Measurements from ENCODE around the gene CRB3. TPM values are rescaled to one million over a fixed set of nuclear protein-coding genes. Genes with fewer than 3 reads are reported as not detected.

Gene CRB3
- total RNA-seq, 1 donor from 2014 or later, result 71.2 TPM

DNA sequence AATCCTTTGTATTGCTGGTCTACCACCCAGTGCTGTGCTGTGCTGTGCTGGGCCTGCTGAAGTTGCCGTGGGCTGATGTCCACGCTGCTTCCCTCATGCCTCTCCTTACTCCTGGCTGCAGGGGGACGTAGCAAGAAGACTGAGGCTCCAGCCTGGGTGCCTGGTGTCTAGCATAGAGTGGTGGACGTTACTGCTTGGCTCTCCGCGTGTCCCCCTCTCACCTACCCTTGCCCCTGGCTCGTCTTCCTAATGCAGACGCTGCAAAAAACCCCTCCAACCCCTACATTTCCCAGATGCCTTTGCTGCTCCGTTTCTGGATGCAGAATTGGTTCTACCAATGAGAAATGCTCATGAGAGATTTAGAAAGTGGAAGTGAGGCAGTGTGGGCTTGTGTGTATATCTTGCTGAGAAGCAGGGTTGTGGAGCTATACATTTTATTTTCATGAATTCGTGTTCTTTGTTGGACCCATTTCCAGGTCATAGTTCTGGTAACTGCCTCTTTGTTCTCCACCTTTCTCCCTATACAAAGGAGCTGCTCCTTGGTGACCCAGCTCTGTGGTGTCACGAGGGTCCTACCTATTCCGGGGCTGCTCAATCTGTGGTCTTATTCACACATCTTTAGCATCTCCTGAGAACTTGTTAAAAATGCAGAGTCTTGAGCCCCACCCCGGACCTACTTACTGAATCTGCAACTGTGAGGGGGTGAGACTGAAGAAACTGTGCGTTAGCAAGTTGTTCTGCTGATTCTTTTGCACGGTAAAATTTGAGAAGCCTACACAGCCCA lies 25.4 kb downstream of the CRB3 start:
- H3K36me3 Mint-ChIP-seq (ENCODE audit: insufficient read depth), result peaks cover 4% of the 10 kb centered on the region
- peaks cover 4% of the 10 kb centered on the region for H3K9me3 Mint-ChIP-seq (ENCODE audit: low read depth)
- H3K4me3 Mint-ChIP-seq (ENCODE audit: low read depth), result no peak overlapping the region
- no peaks in the 10 kb centered on the region for H3K4me1 Mint-ChIP-seq (ENCODE audit: low read depth)
- H3K27ac Mint-ChIP-seq, result no peak overlapping the region
- no peak for DNase-seq (ENCODE audit: low spot score, unreplicated experiment)
- TF ChIP-seq, protein P1, sequence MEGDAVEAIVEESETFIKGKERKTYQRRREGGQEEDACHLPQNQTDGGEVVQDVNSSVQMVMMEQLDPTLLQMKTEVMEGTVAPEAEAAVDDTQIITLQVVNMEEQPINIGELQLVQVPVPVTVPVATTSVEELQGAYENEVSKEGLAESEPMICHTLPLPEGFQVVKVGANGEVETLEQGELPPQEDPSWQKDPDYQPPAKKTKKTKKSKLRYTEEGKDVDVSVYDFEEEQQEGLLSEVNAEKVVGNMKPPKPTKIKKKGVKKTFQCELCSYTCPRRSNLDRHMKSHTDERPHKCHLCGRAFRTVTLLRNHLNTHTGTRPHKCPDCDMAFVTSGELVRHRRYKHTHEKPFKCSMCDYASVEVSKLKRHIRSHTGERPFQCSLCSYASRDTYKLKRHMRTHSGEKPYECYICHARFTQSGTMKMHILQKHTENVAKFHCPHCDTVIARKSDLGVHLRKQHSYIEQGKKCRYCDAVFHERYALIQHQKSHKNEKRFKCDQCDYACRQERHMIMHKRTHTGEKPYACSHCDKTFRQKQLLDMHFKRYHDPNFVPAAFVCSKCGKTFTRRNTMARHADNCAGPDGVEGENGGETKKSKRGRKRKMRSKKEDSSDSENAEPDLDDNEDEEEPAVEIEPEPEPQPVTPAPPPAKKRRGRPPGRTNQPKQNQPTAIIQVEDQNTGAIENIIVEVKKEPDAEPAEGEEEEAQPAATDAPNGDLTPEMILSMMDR (IDR thresholded peaks at IDR 0.05; ENCODE audit: unreplicated experiment), result no peak
- H3K27me3 Mint-ChIP-seq, result peaks cover 12% of the 10 kb centered on the region

- DNase-seq (ENCODE audit: low spot score, unreplicated experiment), result no peak
- Mint-ChIP-seq H3K27me3 (peaks cover 12% of the 10 kb centered on the region), H3K4me3 (ENCODE audit: low read depth) (no peak overlapping the region), H3K4me1 (ENCODE audit: low read depth) (no peaks in the 10 kb centered on the region), H3K9me3 (ENCODE audit: low read depth) (peaks cover 4% of the 10 kb centered on the region), H3K27ac (no peak overlapping the region), H3K36me3 (ENCODE audit: insufficient read depth) (peaks cover 8% of the 10 kb centered on the region)
- TF ChIP-seq, protein P1 (IDR thresholded peaks at IDR 0.05; ENCODE audit: unreplicated experiment), result no peak
Measured at GRCh38 chr19:6490134-6490533, 26.1 kb downstream of the CRB3 start.

DNA sequence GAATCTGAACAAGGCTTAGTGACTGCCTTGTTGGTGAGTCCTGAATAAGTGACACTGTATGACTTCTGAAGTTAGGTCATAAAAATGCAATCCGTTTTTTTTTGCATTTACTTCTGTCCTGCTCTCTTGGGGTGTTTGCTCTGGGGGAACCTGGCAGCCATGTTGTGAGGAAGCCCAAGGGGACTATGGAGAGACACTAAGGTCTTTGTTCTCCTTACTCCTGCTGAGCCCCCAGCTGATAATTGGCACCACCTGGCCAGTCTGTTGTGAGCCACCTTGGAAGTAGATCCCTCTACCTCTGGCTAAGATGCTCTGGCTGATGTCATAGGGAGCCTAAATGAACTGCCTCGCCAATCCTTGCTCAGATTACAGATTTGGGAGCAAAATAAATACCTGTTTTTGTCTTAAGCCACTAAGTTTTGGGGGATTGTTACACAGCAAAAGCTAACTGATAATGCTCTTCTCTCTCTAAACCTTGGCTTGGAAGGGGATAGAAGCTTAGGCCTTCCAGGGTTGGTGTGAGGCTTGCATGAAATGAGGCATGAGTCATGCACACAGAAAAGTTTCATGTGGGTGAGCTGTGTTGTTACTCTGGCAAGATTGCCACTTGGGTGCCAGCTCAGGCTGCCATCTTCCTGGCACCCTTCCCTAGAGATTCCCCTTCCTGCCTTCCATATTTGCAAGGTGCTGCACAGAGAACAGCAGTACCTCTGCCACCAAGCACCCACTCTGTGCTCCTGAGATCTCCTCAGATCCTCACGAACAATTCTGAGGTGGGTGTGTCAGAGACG lies 27.9 kb downstream of the CRB3 start:
- no peak for DNase-seq (ENCODE audit: low spot score, unreplicated experiment)
- TF ChIP-seq, protein P1 (IDR thresholded peaks at IDR 0.05; ENCODE audit: unreplicated experiment), result no peak
- Mint-ChIP-seq H3K27ac (no peak overlapping the region), H3K27me3 (peaks cover 12% of the 10 kb centered on the region), H3K4me3 (ENCODE audit: low read depth) (no peak overlapping the region), H3K4me1 (ENCODE audit: low read depth) (no peaks in the 10 kb centered on the region), H3K9me3 (ENCODE audit: low read depth) (peaks cover 4% of the 10 kb centered on the region), H3K36me3 (ENCODE audit: insufficient read depth) (peaks cover 11% of the 10 kb centered on the region)

DNA sequence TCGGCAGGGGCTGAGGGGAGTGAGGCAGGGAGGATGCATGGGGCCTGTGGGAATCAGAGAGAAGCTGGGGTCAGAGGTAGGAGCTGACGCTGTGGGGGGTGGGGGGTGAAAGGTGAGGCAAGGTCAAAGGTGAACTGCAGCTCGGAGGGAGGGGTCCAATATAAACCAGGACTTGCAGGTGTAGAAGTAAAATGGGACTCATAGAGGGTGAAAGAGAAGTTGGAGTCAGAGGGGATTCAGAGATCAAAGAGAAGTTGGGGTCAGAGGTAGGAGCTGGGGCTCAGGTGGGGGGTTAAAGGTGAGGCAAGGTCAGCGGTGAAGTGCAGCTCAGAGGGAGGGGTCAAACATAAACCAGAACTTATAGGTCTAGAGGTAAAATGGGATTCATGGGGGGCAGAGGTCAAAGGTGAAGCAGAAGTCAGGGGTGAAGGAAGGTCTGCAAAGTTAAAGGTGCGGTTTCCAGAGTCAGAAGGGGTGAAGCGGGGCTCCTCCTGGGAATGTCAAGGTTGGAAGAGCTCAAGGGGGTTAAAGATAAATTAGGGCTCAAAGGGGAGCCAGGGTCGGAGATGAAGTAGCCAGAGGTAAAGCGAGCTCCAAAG lies 30.5 kb downstream of the CRB3 start:
- no peaks in the 10 kb centered on the region for H3K4me1 Mint-ChIP-seq (ENCODE audit: low read depth)
- peaks cover 21% of the 10 kb centered on the region for H3K36me3 Mint-ChIP-seq (ENCODE audit: insufficient read depth)
- DNase-seq (ENCODE audit: low spot score, unreplicated experiment), result no peak
- H3K27ac Mint-ChIP-seq, result no peak overlapping the region
- TF ChIP-seq, protein P1 (IDR thresholded peaks at IDR 0.05; ENCODE audit: unreplicated experiment), result no peak
- H3K9me3 Mint-ChIP-seq (ENCODE audit: low read depth), result peaks cover 4% of the 10 kb centered on the region
- peaks cover 8% of the 10 kb centered on the region for H3K27me3 Mint-ChIP-seq
- H3K4me3 Mint-ChIP-seq (ENCODE audit: low read depth), result no peak overlapping the region

- H3K27me3 Mint-ChIP-seq, result no peaks in the 10 kb centered on the region
- no peak overlapping the region for H3K4me3 Mint-ChIP-seq (ENCODE audit: low read depth)
- no peak for DNase-seq (ENCODE audit: low spot score, unreplicated experiment)
- no peak overlapping the region for H3K27ac Mint-ChIP-seq
- peaks cover 22% of the 10 kb centered on the region for H3K36me3 Mint-ChIP-seq (ENCODE audit: insufficient read depth)
- no peaks in the 10 kb centered on the region for H3K4me1 Mint-ChIP-seq (ENCODE audit: low read depth)
- peaks cover 4% of the 10 kb centered on the region for H3K9me3 Mint-ChIP-seq (ENCODE audit: low read depth)
- TF ChIP-seq, protein P1 (IDR thresholded peaks at IDR 0.05; ENCODE audit: unreplicated experiment), result no peak
Measured at GRCh38 chr19:6495947-6496346, 31.9 kb downstream of the CRB3 start.
